Stimulated activated naive CD8-positive, alpha-beta T cell treated with anti-CD3 and anti-CD28 coated beads, Interleukin-15, amount 100 ng/mL, for 72 hours (primary cell): Measurements from ENCODE around the gene CENPN.

Experiments used
- ATAC-seq: fragments of 150-1000 bp; cut with Tn5 transposase; 2 replicates; pipeline ENCODE4 v1.10.0; 2021; ENCODE audit warnings: mild to moderate bottlenecking, moderate library complexity
- DNase-seq, 2 donors: peaks; one replicate each; pipeline ENCODE4 v3.0.0; 2021 to 2022
- H3K27ac Mint-ChIP-seq, 2 donors: one replicate each; pipeline ENCODE4 v1.8.0; 2022; ENCODE audit warnings: mild to moderate bottlenecking in 2 of 2, mixed read lengths in 2 of 2, moderate library complexity in 2 of 2
- H3K27me3 Mint-ChIP-seq: one replicate; pipeline ENCODE4 v1.8.0; 2022; ENCODE audit warnings: mixed read lengths
- H3K4me1 Mint-ChIP-seq: one replicate; pipeline ENCODE4 v1.8.0; 2022; ENCODE audit warnings: mild to moderate bottlenecking, mixed read lengths
- H3K4me3 Mint-ChIP-seq, 2 donors: one replicate each; pipeline ENCODE4 v1.8.0; 2022; ENCODE audit warnings: mild to moderate bottlenecking in 2 of 2, mixed read lengths in 2 of 2, moderate library complexity in 1 of 2
- H3K9me3 Mint-ChIP-seq, 2 donors: one replicate each; pipeline ENCODE4 v1.8.0; 2022; ENCODE audit warnings: mixed read lengths in 2 of 2

Gene CENPN

GRCh38 chr16:81006813-81007695 is at the start of gene CENPN, which contains the start of gene CMC2:
Gene CENPN (plus strand): TSS chr16:81007214. CDS start chr16:81011940, 4,726 bp downstream.
Gene CMC2 (minus strand): TSS chr16:81006885. CDS start chr16:80997394, 9,491 bp downstream.
- peak within 1 kb of the TSS; percentile 100 for H3K27ac Mint-ChIP-seq
- peaks cover 65% of the 10 kb centered on the region for H3K4me1 Mint-ChIP-seq
- no peaks in the 10 kb centered on the region for H3K9me3 Mint-ChIP-seq
- H3K4me3 Mint-ChIP-seq, result peak within 1 kb of the TSS; percentile 96 to 97
- peak; percentile 91 for ATAC-seq
- DNase-seq, result peak; percentile 97 to 98
- no peaks in the 10 kb centered on the region for H3K27me3 Mint-ChIP-seq

DNA sequence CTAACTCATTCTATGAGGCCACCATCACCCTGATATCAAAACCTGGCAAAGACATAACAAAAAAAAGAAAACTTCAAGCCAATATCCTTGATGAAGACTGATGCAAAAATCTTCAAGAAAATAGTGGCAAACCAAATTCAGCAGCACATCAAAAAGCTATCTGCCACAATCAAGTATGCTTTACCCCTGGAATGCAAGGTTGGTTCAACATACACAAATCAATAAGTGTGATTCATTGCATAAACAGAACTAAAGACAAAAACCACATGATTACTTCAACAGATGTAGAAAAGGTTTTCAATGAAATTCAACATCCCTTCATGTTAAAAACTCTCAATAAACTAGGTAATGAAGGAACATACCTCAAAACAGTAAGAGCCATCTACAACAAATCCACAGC is 48.7 kb upstream of the CENPN start:
- Mint-ChIP-seq H3K9me3 (peaks cover 44 to 70% of the 10 kb centered on the region in 2 donors), H3K4me1 (no peaks in the 10 kb centered on the region), H3K27ac (no peak overlapping the region), H3K27me3 (peaks cover 8% of the 10 kb centered on the region), H3K4me3 (no peak overlapping the region)
- DNase-seq, result no peak
- ATAC-seq, result no peak

GRCh38 chr16:80962879-80963278 is 44.1 kb upstream of the CENPN start:
- no peak for ATAC-seq
- H3K4me3 Mint-ChIP-seq, result no peak overlapping the region
- peaks cover 9% of the 10 kb centered on the region for H3K4me1 Mint-ChIP-seq
- H3K27ac Mint-ChIP-seq, result no peak overlapping the region
- H3K27me3 Mint-ChIP-seq, result no peaks in the 10 kb centered on the region
- DNase-seq, result no peak
- peaks cover 23 to 37% of the 10 kb centered on the region in 2 donors for H3K9me3 Mint-ChIP-seq

GRCh38 chr16:80964351-80964750 is 42.7 kb upstream of the CENPN start:
- H3K4me1 Mint-ChIP-seq, result peaks cover 9% of the 10 kb centered on the region
- no peak overlapping the region for H3K4me3 Mint-ChIP-seq
- H3K27ac Mint-ChIP-seq, result no peak overlapping the region
- ATAC-seq (no peak), DNase-seq (no peak)
- H3K27me3 Mint-ChIP-seq, result no peaks in the 10 kb centered on the region
- peaks cover 14 to 22% of the 10 kb centered on the region in 2 donors for H3K9me3 Mint-ChIP-seq

- no peak for DNase-seq
- no peak overlapping the region for H3K4me3 Mint-ChIP-seq
- no peak for ATAC-seq
- peaks cover 0 to 3% of the 10 kb centered on the region in 2 donors for H3K9me3 Mint-ChIP-seq
- H3K27me3 Mint-ChIP-seq, result no peaks in the 10 kb centered on the region
- H3K27ac Mint-ChIP-seq, result no peak overlapping the region
- peaks cover 9% of the 10 kb centered on the region for H3K4me1 Mint-ChIP-seq
These were observed 40.4 kb upstream of the CENPN start for GRCh38 chr16:80966617-80967016.

GRCh38 chr16:80968386-80969113 is 38.5 kb upstream of the CENPN start:
- DNase-seq (no peak), ATAC-seq (no peak)
- H3K27me3 Mint-ChIP-seq, result no peaks in the 10 kb centered on the region
- no peaks in the 10 kb centered on the region for H3K9me3 Mint-ChIP-seq
- H3K27ac Mint-ChIP-seq, result no peak overlapping the region
- peaks cover 9% of the 10 kb centered on the region for H3K4me1 Mint-ChIP-seq
- no peak overlapping the region for H3K4me3 Mint-ChIP-seq

- Mint-ChIP-seq H3K4me3 (no peak overlapping the region), H3K9me3 (no peaks in the 10 kb centered on the region), H3K27ac (no peak overlapping the region), H3K27me3 (no peaks in the 10 kb centered on the region), H3K4me1 (peaks cover 6% of the 10 kb centered on the region)
- DNase-seq (no peak), ATAC-seq (no peak)
These were observed 37.9 kb upstream of the CENPN start for GRCh38 chr16:80969114-80969484.

DNA sequence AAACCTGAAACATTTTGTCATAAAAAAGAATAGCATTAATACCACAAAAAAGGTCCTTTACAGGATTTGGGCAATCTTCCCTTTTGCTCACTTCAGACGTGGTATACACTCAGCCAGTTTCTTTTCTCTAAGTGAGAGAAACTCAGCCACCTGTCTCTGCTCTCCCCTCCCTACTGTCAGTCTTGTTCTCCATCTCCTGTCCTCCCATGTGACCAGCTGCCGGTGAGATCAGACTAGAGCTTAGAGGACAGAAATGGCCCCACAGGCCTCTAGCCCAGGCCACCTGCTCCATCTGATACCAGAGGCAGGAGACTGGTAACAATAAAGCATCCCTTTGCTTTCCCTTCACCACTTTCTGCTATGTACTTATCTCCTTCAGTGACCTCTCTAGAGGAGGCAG is 35.2 kb upstream of the CENPN start:
- Mint-ChIP-seq H3K27ac (no peak overlapping the region), H3K9me3 (no peaks in the 10 kb centered on the region), H3K4me3 (no peak overlapping the region), H3K4me1 (no peaks in the 10 kb centered on the region), H3K27me3 (no peaks in the 10 kb centered on the region)
- ATAC-seq (no peak), DNase-seq (no peak)

DNA sequence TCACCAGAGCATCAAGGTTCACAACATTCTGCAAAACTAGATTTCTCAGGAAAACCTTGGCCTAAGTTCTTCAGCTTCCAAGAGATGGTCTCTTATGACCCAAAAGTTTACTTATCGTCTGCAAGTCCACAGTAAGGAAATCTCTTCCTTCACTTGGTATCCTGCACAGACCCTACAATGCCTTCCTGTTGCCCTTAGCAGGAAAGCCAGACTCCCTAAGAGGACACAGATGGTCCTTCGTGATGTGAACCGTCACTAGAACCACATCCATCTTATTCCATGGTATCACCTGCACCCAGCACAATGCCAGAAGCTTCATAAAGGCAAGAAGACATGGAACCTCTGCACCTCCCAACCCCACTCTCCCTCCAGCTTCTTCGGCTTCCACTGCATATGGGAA is 34.4 kb upstream of the CENPN start:
- DNase-seq (no peak), ATAC-seq (no peak)
- no peaks in the 10 kb centered on the region for H3K4me1 Mint-ChIP-seq
- H3K27ac Mint-ChIP-seq, result peak overlapping the region in 1 of 2 donors; percentile 39
- no peak overlapping the region for H3K4me3 Mint-ChIP-seq
- H3K27me3 Mint-ChIP-seq, result no peaks in the 10 kb centered on the region
- no peaks in the 10 kb centered on the region for H3K9me3 Mint-ChIP-seq

- no peak for DNase-seq
- Mint-ChIP-seq H3K27me3 (no peaks in the 10 kb centered on the region), H3K4me1 (no peaks in the 10 kb centered on the region), H3K4me3 (no peak overlapping the region), H3K27ac (peak overlapping the region in 1 of 2 donors; percentile 73), H3K9me3 (no peaks in the 10 kb centered on the region)
- ATAC-seq, result no peak
These were observed 33.0 kb upstream of the CENPN start for GRCh38 chr16:80973991-80974390.

DNA sequence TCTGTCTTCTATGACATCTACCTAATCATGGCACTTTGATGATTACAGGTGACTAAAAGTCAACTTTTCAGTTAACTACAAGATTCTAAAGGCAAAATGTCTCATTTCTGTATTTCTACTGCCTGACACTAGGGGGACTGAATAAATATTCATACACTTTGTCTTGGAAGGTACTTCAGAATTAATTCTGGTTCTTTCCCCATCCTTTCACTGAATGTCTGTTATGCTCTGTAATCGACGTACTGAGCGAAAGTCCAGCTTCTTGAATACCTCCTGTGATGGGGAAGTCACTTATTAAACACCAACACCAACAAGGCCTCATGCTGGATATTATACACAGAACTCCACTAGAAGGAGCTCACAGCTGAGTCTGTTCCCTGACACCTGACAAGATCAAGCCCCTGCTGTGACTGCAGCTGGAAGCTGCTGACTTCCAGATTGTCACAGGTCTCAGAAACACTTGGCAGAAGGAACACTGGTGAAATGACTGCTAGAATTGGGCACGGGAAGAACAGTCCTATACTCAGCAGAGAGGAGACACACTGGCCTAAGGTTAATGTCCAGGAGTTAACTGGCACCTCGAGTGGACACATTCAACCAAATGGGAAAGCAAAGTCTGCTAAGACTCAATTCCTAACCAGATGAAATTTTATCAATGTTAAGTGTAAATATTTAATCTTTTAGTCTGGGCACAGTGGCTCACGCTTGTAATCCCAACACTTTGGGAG is 32.2 kb upstream of the CENPN start:
- Mint-ChIP-seq H3K4me3 (no peak overlapping the region), H3K9me3 (no peaks in the 10 kb centered on the region), H3K27ac (no peak overlapping the region), H3K4me1 (no peaks in the 10 kb centered on the region), H3K27me3 (no peaks in the 10 kb centered on the region)
- ATAC-seq (no peak), DNase-seq (no peak)

DNA sequence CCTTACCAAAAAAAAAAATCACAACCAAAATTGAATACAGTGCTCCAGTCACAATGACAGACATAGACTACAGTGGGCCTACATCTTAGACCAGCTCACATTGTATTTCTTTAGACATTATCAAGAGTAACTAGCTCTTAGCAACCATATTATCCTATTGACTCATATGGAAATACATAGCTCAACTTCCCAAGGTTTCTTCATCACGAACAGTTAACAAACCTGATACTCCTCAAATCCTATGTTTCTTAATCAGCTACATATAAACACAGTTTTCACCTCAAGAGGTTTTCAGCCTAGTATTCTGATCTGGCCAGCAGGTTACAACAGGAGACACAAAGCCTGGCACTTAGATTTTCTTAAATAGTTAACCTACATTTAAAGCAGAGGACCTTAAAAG is 30.1 kb upstream of the CENPN start:
- Mint-ChIP-seq H3K27ac (peak overlapping the region in 1 of 2 donors; percentile 78), H3K9me3 (no peaks in the 10 kb centered on the region), H3K27me3 (no peaks in the 10 kb centered on the region), H3K4me3 (no peak overlapping the region), H3K4me1 (no peaks in the 10 kb centered on the region)
- no peak for ATAC-seq
- DNase-seq, result no peak

- no peak for DNase-seq
- Mint-ChIP-seq H3K27me3 (no peaks in the 10 kb centered on the region), H3K4me1 (no peaks in the 10 kb centered on the region), H3K9me3 (no peaks in the 10 kb centered on the region), H3K27ac (no peak overlapping the region), H3K4me3 (no peak overlapping the region)
- no peak for ATAC-seq
These were observed 25.9 kb upstream of the CENPN start for GRCh38 chr16:80981103-80981502.

GRCh38 chr16:80982646-80983045 is 24.4 kb upstream of the CENPN start:
- H3K27me3 Mint-ChIP-seq, result no peaks in the 10 kb centered on the region
- H3K9me3 Mint-ChIP-seq, result no peaks in the 10 kb centered on the region
- H3K4me1 Mint-ChIP-seq, result peaks cover 12% of the 10 kb centered on the region
- H3K4me3 Mint-ChIP-seq, result no peak overlapping the region
- ATAC-seq, result no peak
- no peak for DNase-seq
- no peak overlapping the region for H3K27ac Mint-ChIP-seq

DNA sequence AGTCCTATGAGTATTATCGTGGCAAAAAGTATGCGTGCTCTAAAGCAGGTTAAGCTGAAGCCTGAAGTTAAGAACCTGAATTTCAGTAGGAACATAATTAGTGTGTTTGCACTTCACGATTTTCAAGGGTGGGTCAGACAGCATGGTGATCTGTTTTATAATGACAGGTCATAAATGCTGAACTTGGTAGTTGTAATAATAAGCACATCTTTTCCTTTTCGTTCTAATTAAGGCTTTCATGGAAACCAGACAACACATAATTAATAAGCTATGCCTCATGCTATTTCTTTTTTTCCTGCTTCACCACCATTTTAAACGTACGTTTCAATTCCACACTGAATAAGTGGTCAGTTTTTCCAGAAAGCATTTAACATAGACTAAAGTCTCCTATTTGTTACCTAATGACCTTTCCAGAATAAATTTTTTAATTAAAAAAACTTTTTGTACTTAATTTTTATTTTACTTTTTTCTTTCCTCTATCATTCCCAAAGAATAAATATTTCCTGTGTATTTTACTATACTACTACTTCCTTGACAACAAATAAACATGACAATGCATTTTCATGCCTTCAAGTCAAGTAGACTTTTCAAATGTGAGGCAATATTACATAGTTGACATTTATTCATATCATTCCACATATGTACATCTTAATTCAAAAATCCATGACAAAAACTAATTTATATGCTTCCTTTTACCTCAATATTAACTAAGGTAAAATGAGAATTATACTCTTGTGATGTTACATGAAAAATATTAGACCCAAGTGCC is 22.7 kb upstream of the CENPN start:
- Mint-ChIP-seq H3K27me3 (no peaks in the 10 kb centered on the region), H3K4me3 (no peak overlapping the region), H3K4me1 (peaks cover 18% of the 10 kb centered on the region), H3K27ac (peak overlapping the region in 1 of 2 donors; percentile 72), H3K9me3 (no peaks in the 10 kb centered on the region)
- DNase-seq, result no peak
- no peak for ATAC-seq
